Measurements from ENCODE around the gene ATF7. TPM values are rescaled to one million over a fixed set of nuclear protein-coding genes. Genes with fewer than 3 reads are reported as not detected.

ATF7 gene
- polyA plus RNA-seq, 1 experiment = 27.1 TPM

DNA sequence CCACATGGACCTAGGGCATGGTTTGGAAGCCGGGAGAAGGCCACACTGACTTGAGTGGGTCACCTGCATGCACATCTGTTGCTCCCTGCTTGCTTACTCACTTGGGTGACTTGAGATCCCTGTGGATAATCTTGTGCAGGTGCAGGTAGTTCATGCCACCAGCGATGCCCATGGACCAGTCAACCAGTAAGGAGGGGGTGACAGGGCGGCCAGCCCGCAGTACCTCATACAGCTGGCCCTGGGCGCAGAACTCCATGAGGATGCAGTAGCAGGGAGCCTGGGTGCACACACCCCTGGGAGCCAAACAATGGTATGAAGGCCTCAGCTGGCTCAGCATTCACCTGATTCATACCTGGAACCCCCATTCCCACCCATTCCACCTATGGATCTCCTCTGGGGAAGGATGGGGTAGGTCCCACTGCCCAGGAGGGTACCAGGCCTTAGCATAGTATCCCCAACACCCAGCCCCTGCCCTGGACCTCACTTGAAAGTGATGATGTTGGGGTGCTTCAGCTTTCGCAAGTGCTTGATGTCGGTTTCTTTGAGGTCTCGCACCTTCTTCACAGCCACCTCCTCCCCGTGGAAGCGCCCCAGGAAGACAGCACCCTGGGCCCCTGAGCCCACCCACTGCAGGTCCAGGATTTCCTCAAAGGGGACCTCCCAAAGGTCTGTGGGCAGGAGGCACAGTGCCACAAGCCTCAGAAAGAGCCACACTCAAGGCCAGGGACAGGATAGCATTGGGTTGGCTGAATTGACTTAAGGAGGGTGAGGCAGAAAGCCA, 140.0 kb downstream of the ATF7 start:
- Histone ChIP-seq H3K27ac (ENCODE audit: low read depth, low read length) (no peak overlapping the region), H3K9me3 (ENCODE audit: control insufficient read depth, insufficient read depth, low read length) (no peaks in the 10 kb centered on the region), H3K27me3 (ENCODE audit: control insufficient read depth, insufficient read depth, low read length) (no peaks in the 10 kb centered on the region), H3K4me3 (ENCODE audit: low read depth, low read length) (no peak overlapping the region)
- ChIA-PET POLR2A (no interaction called here), CTCF (no interaction called here)
- TF ChIP-seq, protein P1, sequence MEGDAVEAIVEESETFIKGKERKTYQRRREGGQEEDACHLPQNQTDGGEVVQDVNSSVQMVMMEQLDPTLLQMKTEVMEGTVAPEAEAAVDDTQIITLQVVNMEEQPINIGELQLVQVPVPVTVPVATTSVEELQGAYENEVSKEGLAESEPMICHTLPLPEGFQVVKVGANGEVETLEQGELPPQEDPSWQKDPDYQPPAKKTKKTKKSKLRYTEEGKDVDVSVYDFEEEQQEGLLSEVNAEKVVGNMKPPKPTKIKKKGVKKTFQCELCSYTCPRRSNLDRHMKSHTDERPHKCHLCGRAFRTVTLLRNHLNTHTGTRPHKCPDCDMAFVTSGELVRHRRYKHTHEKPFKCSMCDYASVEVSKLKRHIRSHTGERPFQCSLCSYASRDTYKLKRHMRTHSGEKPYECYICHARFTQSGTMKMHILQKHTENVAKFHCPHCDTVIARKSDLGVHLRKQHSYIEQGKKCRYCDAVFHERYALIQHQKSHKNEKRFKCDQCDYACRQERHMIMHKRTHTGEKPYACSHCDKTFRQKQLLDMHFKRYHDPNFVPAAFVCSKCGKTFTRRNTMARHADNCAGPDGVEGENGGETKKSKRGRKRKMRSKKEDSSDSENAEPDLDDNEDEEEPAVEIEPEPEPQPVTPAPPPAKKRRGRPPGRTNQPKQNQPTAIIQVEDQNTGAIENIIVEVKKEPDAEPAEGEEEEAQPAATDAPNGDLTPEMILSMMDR (IDR thresholded peaks at IDR 0.05; ENCODE audit: low read depth, low read length) = no peak
- no peak for DNase-seq (ENCODE audit: low read depth, low spot score)

DNA sequence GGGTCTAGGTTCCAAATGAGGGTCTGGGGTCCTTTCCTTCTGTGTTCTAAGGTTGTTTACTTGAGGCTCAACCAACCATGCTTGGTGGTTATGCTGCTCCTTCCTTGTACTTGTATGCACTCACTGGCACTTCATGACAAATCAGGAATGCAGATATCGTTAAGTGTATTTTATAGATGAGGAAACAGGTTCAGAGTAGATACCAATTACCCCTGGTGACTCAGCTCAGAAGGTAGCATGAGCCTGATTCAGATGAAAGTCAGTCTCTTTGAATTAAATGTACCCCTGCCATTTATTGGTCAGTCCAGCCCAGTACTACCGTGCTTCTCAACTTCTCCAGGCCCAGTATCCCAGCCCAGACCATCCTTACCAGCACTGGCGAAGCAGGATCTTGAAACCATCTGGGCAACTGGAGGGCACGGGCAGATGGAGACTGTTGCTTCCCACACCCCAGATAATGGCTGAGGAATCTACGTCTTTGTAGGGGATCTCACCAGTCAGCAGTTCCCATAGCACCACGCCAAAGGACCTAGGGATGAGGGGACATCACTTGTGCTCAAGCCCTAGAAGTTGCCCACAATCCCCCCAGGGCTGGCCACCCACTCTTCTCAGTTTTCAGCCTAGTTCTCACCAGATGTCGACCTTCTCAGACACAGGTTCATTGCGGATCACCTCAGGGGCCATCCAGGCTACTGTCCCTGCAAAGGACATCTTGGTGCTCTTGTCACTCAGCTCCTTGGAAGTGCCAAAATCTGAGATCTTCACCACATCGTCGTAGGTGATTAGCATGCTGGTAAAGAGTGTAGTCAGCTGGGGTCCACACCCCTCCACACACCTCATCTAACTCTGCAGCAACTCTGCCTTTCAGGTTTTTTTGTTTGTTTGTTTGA, 141.3 kb downstream of the ATF7 start:
- H3K27me3 ChIP-seq (ENCODE audit: control insufficient read depth, insufficient read depth, low read length) = no peaks in the 10 kb centered on the region
- ChIA-PET POLR2A (no interaction called here), CTCF (no interaction called here)
- TF ChIP-seq, protein P1 (IDR thresholded peaks at IDR 0.05; ENCODE audit: low read depth, low read length) = no peak
- DNase-seq (ENCODE audit: low read depth, low spot score) = no peak
- H3K4me3 ChIP-seq (ENCODE audit: low read depth, low read length) = no peak overlapping the region
- no peaks in the 10 kb centered on the region for H3K9me3 ChIP-seq (ENCODE audit: control insufficient read depth, insufficient read depth, low read length)
- no peak overlapping the region for H3K27ac ChIP-seq (ENCODE audit: low read depth, low read length)

DNA sequence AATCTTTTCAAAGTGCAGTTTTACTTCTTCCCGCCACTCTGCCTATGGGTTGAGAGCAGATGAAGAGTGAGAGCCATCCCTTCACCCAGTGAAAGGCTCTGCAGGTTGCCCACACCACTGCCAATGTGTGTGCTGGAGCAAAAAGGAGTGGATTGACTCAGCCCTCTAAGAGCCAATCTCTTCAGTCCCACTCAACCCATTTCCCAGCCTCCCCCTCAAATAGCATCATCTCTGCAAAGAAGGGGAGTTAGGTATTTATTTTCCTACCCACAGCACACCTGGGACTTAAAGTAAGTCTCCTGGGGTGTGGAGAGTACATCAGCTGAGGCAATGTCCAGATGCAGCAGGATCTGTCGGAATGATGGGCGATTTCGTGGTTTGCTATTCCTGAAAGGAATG, 142.2 kb downstream of the ATF7 start:
- no peak overlapping the region for H3K4me3 ChIP-seq (ENCODE audit: low read depth, low read length)
- no peak for DNase-seq (ENCODE audit: low read depth, low spot score)
- POLR2A ChIA-PET = interaction anchor here (1.0 to 6.2 kb wide), 2 partner anchors 16 to 25 kb away, joined by 3 to 50 read pairs; partner anchors contain the start of genes MAP3K12 and TARBP2
- no peaks in the 10 kb centered on the region for H3K9me3 ChIP-seq (ENCODE audit: control insufficient read depth, insufficient read depth, low read length)
- H3K27me3 ChIP-seq (ENCODE audit: control insufficient read depth, insufficient read depth, low read length) = no peaks in the 10 kb centered on the region
- TF ChIP-seq, protein P1 (IDR thresholded peaks at IDR 0.05; ENCODE audit: low read depth, low read length) = no peak
- CTCF ChIA-PET = interaction anchor here (1.0 kb wide), 1 partner anchor 132 kb away, joined by 4 read pairs; no protein-coding TSS in a partner anchor
- no peak overlapping the region for H3K27ac ChIP-seq (ENCODE audit: low read depth, low read length)

DNA sequence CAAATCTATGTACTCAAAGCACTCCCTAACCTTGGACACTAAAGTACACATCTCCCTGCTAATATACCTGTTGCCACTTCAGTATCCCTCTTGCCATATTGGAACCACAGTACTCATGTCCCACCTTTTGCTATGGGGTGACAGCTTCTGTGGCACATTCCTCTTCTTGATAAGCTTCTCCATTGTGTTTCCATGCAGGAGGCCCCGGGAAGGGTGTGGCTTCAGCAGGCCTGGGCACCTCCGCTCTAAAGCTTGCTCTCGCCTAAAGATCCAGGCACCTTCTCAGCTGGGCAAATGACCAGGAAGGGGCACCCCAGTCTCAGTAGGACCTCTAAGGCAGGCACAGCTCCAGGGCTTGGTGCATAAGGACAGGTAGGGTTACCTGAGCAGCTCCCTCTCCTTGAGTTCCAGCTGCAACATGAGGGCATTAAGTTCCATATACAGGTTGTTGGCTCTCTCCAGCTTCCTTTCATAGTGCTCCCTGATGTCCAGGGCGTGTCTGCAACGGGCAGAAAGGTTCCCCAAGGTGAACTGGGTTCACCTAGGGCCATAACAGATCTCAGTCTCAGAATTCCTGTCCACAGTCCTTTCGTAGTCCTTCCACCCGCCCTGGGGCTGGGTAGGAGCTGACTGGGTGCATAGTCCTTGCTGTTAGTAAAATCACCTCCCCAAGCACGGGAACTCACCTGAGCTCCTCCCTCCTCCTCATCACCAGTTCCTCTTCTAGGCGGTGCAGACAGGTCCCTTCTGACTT, 142.8 kb downstream of the ATF7 start:
- CTCF ChIA-PET = interaction anchor here (0.7 to 1.0 kb wide), 2 partner anchors 50 to 131 kb away, joined by 4 to 5 read pairs; no protein-coding TSS in a partner anchor
- Histone ChIP-seq H3K27ac (ENCODE audit: low read depth, low read length) (peak overlapping the region; percentile 21), H3K27me3 (ENCODE audit: control insufficient read depth, insufficient read depth, low read length) (no peaks in the 10 kb centered on the region), H3K9me3 (ENCODE audit: control insufficient read depth, insufficient read depth, low read length) (no peaks in the 10 kb centered on the region), H3K4me3 (ENCODE audit: low read depth, low read length) (no peak overlapping the region)
- POLR2A ChIA-PET = interaction anchor here (1.0 to 6.2 kb wide), 3 partner anchors 9 to 26 kb away, joined by 3 to 50 read pairs (median 4); partner anchors contain the start of genes MAP3K12 and TARBP2
- DNase-seq (ENCODE audit: low read depth, low spot score) = no peak
- TF ChIP-seq, protein P1 (IDR thresholded peaks at IDR 0.05; ENCODE audit: low read depth, low read length) = no peak
